Suprapubic skin (tissue), 3 donors: ENCODE data around the gene LRIT2.

Experiments
- POLR2A ChIP-seq, 2 donors: fragments of 450-650 bp; IDR thresholded peaks; one replicate each; pipeline ENCODE4 v1.6.1; 2017; ENCODE audit warnings: antibody characterized with exemption in 2 of 2, mild to moderate bottlenecking in 2 of 2, moderate library complexity in 2 of 2
- TF ChIP-seq, protein P1 (sequence below), 2 donors: fragments of 200-600 bp in 1 of 2; fragments of 450-650 bp in 1 of 2; sonication (generic) in 1 of 2; IDR thresholded peaks; one replicate each; pipeline ENCODE4 v1.5.1; 2016 to 2019; ENCODE audit warnings: antibody characterized with exemption in 2 of 2, mild to moderate bottlenecking in 1 of 2, moderate library complexity in 1 of 2

DNA sequence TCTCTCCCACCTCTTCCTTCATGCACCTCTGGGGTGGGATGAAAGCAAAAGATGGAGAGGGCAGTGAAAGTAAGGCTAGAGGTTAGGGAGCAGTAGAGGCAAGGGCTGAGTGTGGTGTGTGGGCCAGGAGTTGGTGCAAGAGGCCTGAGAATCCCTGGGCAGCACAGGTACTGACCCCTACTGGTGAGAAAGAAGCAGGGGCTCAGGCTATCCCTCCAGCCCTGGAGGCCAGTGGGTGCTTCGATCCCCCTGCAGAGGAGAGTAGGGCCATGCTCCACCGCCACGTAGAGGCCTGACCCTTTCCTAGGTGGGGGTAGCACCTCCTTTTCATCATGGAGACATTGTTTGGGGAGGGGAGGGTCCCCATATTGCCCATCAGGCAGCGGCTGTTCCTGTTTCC is 21.2 kb downstream of the LRIT2 start:
- TF ChIP-seq, protein P1, sequence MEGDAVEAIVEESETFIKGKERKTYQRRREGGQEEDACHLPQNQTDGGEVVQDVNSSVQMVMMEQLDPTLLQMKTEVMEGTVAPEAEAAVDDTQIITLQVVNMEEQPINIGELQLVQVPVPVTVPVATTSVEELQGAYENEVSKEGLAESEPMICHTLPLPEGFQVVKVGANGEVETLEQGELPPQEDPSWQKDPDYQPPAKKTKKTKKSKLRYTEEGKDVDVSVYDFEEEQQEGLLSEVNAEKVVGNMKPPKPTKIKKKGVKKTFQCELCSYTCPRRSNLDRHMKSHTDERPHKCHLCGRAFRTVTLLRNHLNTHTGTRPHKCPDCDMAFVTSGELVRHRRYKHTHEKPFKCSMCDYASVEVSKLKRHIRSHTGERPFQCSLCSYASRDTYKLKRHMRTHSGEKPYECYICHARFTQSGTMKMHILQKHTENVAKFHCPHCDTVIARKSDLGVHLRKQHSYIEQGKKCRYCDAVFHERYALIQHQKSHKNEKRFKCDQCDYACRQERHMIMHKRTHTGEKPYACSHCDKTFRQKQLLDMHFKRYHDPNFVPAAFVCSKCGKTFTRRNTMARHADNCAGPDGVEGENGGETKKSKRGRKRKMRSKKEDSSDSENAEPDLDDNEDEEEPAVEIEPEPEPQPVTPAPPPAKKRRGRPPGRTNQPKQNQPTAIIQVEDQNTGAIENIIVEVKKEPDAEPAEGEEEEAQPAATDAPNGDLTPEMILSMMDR (IDR thresholded peaks at IDR 0.05), result peak in 1 of 2 donors; percentile 13
- no peak for TF ChIP-seq POLR2A (IDR thresholded peaks at IDR 0.05)
